ENCODE results near the gene NOX4. TPM values are rescaled to one million over a fixed set of nuclear protein-coding genes. Genes with fewer than 3 reads are reported as not detected.
"Not testable (repeated sequence)": the region's sequence is repeated elsewhere in the genome, so short reads cannot be mapped to it uniquely, and the experiment has no call there.

Gene NOX4
- total RNA-seq, 3 donors from 2014 or later: 0.65 to 1.2 TPM; not detected in 1

GRCh38 chr11:89338073-89338472 is 153.1 kb downstream of the NOX4 start:
- ATAC-seq; intact Hi-C loops (cut with DNase I, micrococcal nuclease); H3K4me1 ChIP-seq (ENCODE audit: low read depth); DNase-seq; H3K4me3 ChIP-seq; H3K9me3 ChIP-seq; H3K36me3 ChIP-seq (ENCODE audit: low read depth): not testable (repeated sequence)

GRCh38 chr11:89337100-89337650 is 154.0 kb downstream of the NOX4 start:
- H3K9me3 ChIP-seq; H3K4me1 ChIP-seq (ENCODE audit: low read depth); DNase-seq; H3K4me3 ChIP-seq; intact Hi-C loops (cut with DNase I, micrococcal nuclease); H3K36me3 ChIP-seq (ENCODE audit: low read depth): not testable (repeated sequence)
- peak; percentile 72 for ATAC-seq

- H3K9me3 ChIP-seq; H3K4me1 ChIP-seq (ENCODE audit: low read depth); H3K36me3 ChIP-seq (ENCODE audit: low read depth); intact Hi-C loops (cut with DNase I, micrococcal nuclease); H3K4me3 ChIP-seq; ATAC-seq: not testable (repeated sequence)
- peak in 1 of 3 donors; percentile 21 for DNase-seq
Measured at GRCh38 chr11:89333704-89334103, 157.5 kb downstream of the NOX4 start.

DNA sequence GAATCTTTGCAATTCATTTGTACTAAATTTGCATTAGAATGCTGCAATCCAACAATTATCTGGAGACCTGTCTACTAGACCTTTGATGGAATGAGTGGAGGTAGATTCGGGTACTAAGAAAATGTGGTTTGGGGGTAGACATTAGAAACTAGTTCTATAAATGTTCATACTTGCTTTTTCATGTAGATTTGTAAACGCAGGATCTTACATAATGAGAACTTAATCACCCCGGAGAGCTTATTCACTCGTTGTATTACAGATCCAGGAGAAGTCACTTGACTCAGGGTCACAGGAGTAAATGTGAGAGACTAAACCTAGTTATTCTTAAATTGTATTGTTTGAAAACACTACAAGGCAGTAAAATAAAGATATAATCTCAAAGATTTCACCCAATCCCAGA is 159.2 kb downstream of the NOX4 start:
- H3K9me3 ChIP-seq; intact Hi-C loops (cut with DNase I, micrococcal nuclease); DNase-seq; H3K36me3 ChIP-seq (ENCODE audit: low read depth); H3K4me3 ChIP-seq; H3K4me1 ChIP-seq (ENCODE audit: low read depth); ATAC-seq: not testable (repeated sequence)

GRCh38 chr11:89327885-89328284 is 163.3 kb downstream of the NOX4 start:
- TF ChIP-seq, protein P1, sequence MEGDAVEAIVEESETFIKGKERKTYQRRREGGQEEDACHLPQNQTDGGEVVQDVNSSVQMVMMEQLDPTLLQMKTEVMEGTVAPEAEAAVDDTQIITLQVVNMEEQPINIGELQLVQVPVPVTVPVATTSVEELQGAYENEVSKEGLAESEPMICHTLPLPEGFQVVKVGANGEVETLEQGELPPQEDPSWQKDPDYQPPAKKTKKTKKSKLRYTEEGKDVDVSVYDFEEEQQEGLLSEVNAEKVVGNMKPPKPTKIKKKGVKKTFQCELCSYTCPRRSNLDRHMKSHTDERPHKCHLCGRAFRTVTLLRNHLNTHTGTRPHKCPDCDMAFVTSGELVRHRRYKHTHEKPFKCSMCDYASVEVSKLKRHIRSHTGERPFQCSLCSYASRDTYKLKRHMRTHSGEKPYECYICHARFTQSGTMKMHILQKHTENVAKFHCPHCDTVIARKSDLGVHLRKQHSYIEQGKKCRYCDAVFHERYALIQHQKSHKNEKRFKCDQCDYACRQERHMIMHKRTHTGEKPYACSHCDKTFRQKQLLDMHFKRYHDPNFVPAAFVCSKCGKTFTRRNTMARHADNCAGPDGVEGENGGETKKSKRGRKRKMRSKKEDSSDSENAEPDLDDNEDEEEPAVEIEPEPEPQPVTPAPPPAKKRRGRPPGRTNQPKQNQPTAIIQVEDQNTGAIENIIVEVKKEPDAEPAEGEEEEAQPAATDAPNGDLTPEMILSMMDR (IDR thresholded peaks at IDR 0.05): no peak
- intact Hi-C loops (cut with DNase I, micrococcal nuclease): no loop called here
- no peaks in the 10 kb centered on the region for H3K9me3 ChIP-seq
- no peaks in the 10 kb centered on the region for H3K36me3 ChIP-seq (ENCODE audit: low read depth)
- no peaks in the 10 kb centered on the region for H3K4me1 ChIP-seq (ENCODE audit: low read depth)
- no peak overlapping the region for H3K4me3 ChIP-seq
- ATAC-seq (no peak), DNase-seq (no peak)

- ATAC-seq (no peak), DNase-seq (no peak)
- no peaks in the 10 kb centered on the region for H3K9me3 ChIP-seq
- intact Hi-C loops (cut with DNase I, micrococcal nuclease): no loop called here
- H3K36me3 ChIP-seq (ENCODE audit: low read depth): no peaks in the 10 kb centered on the region
- no peak overlapping the region for H3K4me3 ChIP-seq
- TF ChIP-seq, protein P1 (IDR thresholded peaks at IDR 0.05): no peak
- H3K4me1 ChIP-seq (ENCODE audit: low read depth): no peaks in the 10 kb centered on the region
Measured at GRCh38 chr11:89321401-89321800, 169.8 kb downstream of the NOX4 start.

GRCh38 chr11:89310607-89311006 is 180.6 kb downstream of the NOX4 start:
- DNase-seq; ATAC-seq; intact Hi-C loops (cut with DNase I, micrococcal nuclease); H3K4me3 ChIP-seq; H3K36me3 ChIP-seq (ENCODE audit: low read depth); H3K9me3 ChIP-seq; H3K4me1 ChIP-seq (ENCODE audit: low read depth): not testable (repeated sequence)

GRCh38 chr11:89309321-89309985 is 181.7 kb downstream of the NOX4 start:
- H3K36me3 ChIP-seq (ENCODE audit: low read depth); H3K9me3 ChIP-seq; H3K4me3 ChIP-seq; DNase-seq; intact Hi-C loops (cut with DNase I, micrococcal nuclease); ATAC-seq; H3K4me1 ChIP-seq (ENCODE audit: low read depth): not testable (repeated sequence)

DNA sequence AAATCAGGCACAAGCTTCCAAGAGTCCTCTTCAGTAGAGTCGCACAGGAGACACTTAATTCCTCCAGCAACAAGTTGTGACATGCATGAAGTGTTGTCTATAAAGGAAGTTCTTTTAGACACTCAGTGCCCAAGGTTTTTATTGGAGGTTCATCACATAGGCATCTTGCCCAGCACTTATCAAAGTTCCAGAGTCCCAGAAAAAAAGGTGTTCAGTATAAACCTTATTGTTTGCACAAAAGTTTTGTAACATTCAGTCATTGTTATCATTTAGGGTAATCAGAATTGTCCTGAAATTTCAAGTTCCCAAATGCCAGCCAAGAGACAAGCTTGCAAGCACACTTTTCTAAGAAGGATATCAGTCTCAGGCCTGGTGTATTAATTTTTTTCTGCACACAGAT is 182.9 kb downstream of the NOX4 start:
- intact Hi-C loops (cut with DNase I, micrococcal nuclease): not testable (repeated sequence)

GRCh38 chr11:89303029-89303428 is 188.1 kb downstream of the NOX4 start:
- ATAC-seq; H3K4me1 ChIP-seq (ENCODE audit: low read depth); H3K9me3 ChIP-seq; H3K36me3 ChIP-seq (ENCODE audit: low read depth); intact Hi-C loops (cut with DNase I, micrococcal nuclease); H3K4me3 ChIP-seq; DNase-seq: not testable (repeated sequence)

More for the DNA sequence above, 182.9 kb downstream of the NOX4 start:
- H3K9me3 ChIP-seq; H3K36me3 ChIP-seq (ENCODE audit: low read depth); DNase-seq; H3K4me3 ChIP-seq; H3K4me1 ChIP-seq (ENCODE audit: low read depth); ATAC-seq: not testable (repeated sequence)

DNA sequence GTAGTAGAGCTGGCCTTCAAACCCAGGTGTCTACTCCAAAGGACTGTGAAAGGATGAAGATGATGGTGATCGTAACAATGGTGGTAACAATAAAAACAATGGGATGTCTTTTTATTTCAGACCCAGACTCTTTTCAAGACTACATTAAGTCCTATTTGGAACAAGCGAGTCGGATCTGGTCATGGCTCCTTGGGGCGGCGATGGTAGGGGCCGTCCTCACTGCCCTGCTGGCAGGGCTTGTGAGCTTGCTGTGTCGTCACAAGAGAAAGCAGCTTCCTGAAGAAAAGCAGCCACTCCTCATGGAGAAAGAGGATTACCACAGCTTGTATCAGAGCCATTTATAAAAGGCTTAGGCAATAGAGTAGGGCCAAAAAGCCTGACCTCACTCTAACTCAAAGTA is 196.2 kb downstream of the NOX4 start:
- ATAC-seq; H3K4me3 ChIP-seq; intact Hi-C loops (cut with DNase I, micrococcal nuclease); H3K4me1 ChIP-seq (ENCODE audit: low read depth); H3K9me3 ChIP-seq; H3K36me3 ChIP-seq (ENCODE audit: low read depth): not testable (repeated sequence)
- DNase-seq: peak in 1 of 3 donors; percentile 17

Measured in mucosa of descending colon (tissue), 3 donors.